Skeletal muscle satellite cell (primary cell): ENCODE data around the gene FOXJ2.
"Not testable (repeated sequence)": the region's sequence is repeated elsewhere in the genome, so short reads cannot be mapped to it uniquely, and the experiment has no call there.

Source experiments
- H3K27me3 ChIP-seq: 2 replicates; pipeline ENCODE4 v1.7.0; 2013; ENCODE audit warnings: low read length; ENCODE audit not compliant: control insufficient read depth, insufficient read depth
- H3K36me3 ChIP-seq: 2 replicates; pipeline ENCODE4 v1.7.0; 2013; ENCODE audit warnings: mild to moderate bottlenecking, control low read depth, low read length; ENCODE audit not compliant: insufficient read depth
- H3K4me1 ChIP-seq: 2 replicates; pipeline ENCODE4 v1.7.0; 2013; ENCODE audit warnings: low read length; ENCODE audit not compliant: control insufficient read depth, insufficient read depth
- H3K4me2 ChIP-seq: 2 replicates; pipeline ENCODE4 v1.7.0; 2013; ENCODE audit warnings: mild to moderate bottlenecking, low read length
- H3K4me3 ChIP-seq: 2 replicates; pipeline ENCODE4 v1.7.0; 2013; ENCODE audit warnings: low read length
- H3K9ac ChIP-seq: 2 replicates; pipeline ENCODE4 v1.7.0; 2013; ENCODE audit warnings: mild to moderate bottlenecking, low read depth, low read length, moderate library complexity
- H3K9me3 ChIP-seq: replicated peaks from 2 replicates; pipeline ENCODE4 v1.7.0; 2013; ENCODE audit warnings: mild to moderate bottlenecking, control low read depth, low read length

The FOXJ2 gene

DNA sequence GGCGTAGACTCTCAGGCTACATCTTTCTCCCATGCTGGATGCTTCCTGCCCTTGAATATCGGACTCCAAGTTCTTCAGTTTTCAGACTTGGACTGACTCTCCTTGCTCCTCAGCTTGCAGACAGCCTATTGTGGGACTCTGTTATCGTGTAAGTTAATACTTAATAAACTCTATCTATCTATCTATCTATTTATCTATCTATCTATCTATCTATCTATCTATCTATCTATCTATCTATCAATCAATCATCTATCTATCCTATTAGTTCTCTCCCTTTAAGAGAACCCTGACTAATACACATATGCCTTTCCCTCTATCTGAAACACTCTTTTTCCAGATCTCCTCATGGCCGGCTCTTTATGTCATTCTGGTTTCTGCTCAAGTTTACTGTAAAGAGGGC is 27.6 kb upstream of the FOXJ2 start:
- not testable (repeated sequence) for H3K9me3 ChIP-seq, H3K27me3 ChIP-seq, H3K4me3 ChIP-seq, H3K36me3 ChIP-seq, H3K4me2 ChIP-seq, H3K4me1 ChIP-seq, H3K9ac ChIP-seq

DNA sequence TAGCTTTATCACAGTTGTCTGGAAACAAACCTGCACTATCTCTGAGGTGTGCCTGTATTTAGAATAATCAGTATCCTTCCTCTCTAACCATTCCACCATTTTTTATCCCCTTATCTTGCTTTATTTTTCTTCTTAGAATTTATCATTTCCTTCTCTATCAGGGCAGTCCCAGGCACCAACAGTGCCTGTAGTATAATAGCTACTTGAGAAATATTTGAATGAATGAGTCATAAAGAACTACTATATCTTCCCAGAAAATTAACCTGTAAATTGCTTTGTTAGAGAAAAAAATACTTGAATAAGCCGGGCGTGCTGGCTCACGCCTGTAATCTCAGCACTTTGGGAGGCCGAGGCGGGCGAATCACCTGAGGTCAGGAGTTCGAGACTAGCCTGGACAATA is 21.2 kb upstream of the FOXJ2 start:
- H3K4me2 ChIP-seq, result no peak overlapping the region

DNA sequence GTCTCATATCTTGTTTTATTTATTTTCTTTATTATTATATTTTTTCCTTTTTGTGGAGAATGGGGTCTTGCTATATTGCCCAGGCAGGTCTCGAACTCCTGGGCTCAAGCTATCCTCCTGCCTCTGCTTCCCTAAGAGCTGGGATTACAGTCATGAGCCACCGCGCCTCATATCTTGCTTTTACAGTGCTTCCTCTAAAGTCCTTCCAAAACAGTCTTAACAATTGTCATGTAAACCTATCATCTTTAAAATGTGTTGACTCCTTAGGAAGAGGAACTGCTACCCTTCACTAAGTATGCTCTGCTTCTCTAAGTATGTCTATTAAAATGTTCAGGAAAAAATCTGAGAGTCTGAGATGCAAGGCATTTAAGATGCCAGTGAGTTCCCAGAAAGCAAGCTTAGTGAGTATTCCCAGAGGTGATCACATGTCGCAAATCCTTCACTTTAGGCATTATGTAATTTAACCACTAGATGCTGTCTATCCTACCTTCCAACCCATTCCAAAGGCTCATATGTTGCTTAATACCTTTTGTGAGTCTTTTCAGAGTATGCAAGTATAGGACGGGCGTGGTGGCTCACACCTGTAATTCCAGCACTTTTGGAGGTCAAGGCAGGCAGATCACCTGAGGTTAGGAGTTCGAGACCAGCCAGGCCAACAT is 19.7 kb upstream of the FOXJ2 start:
- H3K4me3 ChIP-seq, result no peak overlapping the region
- no peaks in the 10 kb centered on the region for H3K4me1 ChIP-seq
- H3K4me2 ChIP-seq, result no peak overlapping the region
- no peak overlapping the region for H3K9ac ChIP-seq
- peaks cover 24% of the 10 kb centered on the region for H3K27me3 ChIP-seq
- H3K36me3 ChIP-seq, result no peaks in the 10 kb centered on the region
- H3K9me3 ChIP-seq, result no peaks in the 10 kb centered on the region

More for the DNA sequence above, 21.2 kb upstream of the FOXJ2 start:
- Histone ChIP-seq H3K36me3 (no peaks in the 10 kb centered on the region), H3K4me1 (no peaks in the 10 kb centered on the region), H3K4me3 (no peak overlapping the region), H3K9me3 (no peaks in the 10 kb centered on the region), H3K27me3 (peaks cover 11% of the 10 kb centered on the region), H3K9ac (no peak overlapping the region)

DNA sequence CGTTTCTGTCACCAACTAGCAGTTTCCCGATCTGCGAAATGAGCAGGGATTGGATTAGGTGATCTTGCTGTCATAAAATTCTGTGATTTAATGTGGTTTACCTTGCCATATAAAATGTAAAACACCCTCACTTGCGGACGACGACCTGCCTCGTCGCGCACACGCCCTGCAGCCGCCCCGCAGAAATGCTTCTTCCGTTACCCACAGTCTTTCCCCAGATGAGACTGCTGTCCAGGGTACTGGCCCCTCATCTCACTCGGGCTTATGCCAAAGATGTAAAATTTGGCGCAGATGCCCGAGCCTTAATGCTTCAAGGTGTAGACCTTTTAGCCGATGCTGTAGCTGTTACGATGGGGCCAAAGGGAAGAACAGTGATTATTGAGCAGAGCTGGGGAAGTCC is 17.7 kb upstream of the FOXJ2 start:
- no peak overlapping the region for H3K4me2 ChIP-seq
- H3K27me3 ChIP-seq, result peaks cover 34% of the 10 kb centered on the region
- no peaks in the 10 kb centered on the region for H3K36me3 ChIP-seq
- H3K9ac ChIP-seq, result no peak overlapping the region
- peaks cover 5% of the 10 kb centered on the region for H3K4me1 ChIP-seq
- H3K4me3 ChIP-seq, result no peak overlapping the region
- H3K9me3 ChIP-seq, result no peaks in the 10 kb centered on the region

DNA sequence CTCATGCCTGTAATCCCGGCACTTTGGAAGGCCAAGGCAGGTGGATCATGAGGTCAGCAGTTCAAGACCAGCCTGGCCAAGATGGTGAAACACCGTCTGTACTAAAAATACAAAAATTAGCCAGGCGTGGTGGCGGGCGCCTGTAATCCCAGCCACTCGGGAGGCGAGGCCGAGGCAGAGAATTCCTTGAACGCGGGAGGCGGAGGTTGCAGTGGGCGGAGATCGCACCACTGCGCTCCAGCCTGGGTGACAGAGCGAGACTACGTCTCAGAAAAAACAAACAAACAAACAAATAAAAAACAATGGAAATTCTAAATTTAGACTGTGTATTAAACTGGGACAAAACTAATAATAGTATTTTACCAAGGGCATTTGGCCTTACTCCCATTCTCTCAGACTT is 14.3 kb upstream of the FOXJ2 start:
- Histone ChIP-seq H3K27me3 (peaks cover 41% of the 10 kb centered on the region), H3K4me2 (peak overlapping the region; percentile 78), H3K4me3 (peak overlapping the region; percentile 59)
- not testable (repeated sequence) for H3K4me1 ChIP-seq, H3K9me3 ChIP-seq, H3K36me3 ChIP-seq, H3K9ac ChIP-seq

DNA sequence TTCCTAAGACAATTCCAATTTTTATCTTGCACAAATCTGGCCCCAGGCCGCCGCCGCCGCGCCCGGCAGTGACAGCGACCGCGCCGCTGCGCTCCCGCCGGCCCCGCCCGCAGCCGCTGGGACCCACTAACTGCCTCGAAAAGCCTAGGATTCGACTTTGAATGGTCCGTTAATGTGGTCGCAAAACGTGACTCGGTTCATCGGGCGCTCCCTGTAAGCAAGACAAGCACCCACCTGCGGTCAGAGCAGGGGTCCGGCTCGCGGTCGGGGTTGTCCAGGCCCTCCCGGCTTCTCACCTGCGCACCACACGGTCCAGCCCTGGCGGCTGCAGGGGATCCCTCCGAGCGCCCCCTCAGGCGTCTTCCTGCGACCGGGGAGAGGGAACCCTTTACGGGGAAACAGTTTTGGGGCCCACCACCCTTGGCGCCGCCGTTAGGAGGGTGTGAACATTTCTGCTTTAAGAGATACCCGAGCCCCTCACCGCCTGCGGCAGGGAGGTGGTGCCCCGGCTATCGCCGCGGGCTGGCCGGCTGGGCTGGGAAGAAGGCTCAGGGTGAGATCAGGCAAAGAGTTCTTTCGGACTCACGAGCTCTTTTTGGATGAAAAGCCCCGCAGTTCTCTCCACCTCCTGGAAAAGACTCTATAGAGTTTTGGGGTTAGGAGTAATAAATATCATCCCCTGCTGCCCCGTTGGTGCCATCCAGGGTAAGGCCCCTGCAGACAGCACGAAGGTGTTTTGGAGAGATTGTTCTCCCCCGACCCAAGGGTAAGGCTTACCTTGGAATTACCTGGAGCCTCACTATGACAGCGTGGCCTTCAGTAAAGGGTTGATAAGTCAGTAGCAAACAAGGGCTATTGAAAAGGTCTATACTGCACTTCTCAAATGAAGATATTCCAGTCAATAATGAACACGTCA is 13.6 kb upstream of the FOXJ2 start:
- H3K4me1 ChIP-seq, result peaks cover 5% of the 10 kb centered on the region
- H3K4me3 ChIP-seq, result peak overlapping the region; percentile 59
- peaks cover 41% of the 10 kb centered on the region for H3K27me3 ChIP-seq
- H3K9ac ChIP-seq, result no peak overlapping the region
- no peaks in the 10 kb centered on the region for H3K36me3 ChIP-seq
- no peaks in the 10 kb centered on the region for H3K9me3 ChIP-seq
- H3K4me2 ChIP-seq, result peak overlapping the region; percentile 78

DNA sequence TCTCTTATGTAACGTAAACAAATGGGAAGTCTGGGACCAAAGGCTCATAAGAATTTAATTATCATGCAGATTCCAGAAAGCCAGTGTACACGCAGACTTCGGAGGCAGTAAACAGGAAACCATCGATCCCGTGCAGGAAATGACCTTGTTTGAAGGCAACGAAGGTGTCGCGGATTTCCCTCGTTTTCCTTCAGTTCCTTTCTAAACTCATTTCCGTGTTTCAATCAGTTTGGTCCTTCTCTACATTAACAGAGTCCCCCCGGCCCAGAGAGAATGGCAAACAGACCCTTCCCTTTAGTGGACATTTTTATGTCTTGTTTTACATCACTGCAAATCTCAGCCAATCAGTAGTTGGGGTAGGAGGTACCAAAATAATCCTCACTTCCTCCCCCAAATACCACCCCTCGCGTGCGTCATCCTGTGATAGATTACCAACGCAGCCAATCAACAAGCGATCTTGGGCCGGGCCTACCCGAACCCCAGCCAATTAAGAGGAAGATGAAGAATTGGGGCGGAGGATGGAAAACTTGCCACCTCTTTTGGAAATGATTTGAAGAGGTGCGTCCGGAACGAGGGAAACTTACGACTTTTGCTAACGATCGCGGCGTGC is 6.1 kb upstream of the FOXJ2 start:
- Histone ChIP-seq H3K36me3 (no peaks in the 10 kb centered on the region), H3K4me2 (peak overlapping the region; percentile 98), H3K9ac (peak overlapping the region; percentile 97), H3K4me3 (peak overlapping the region; percentile 94), H3K4me1 (no peaks in the 10 kb centered on the region), H3K9me3 (no peaks in the 10 kb centered on the region), H3K27me3 (no peaks in the 10 kb centered on the region)

DNA sequence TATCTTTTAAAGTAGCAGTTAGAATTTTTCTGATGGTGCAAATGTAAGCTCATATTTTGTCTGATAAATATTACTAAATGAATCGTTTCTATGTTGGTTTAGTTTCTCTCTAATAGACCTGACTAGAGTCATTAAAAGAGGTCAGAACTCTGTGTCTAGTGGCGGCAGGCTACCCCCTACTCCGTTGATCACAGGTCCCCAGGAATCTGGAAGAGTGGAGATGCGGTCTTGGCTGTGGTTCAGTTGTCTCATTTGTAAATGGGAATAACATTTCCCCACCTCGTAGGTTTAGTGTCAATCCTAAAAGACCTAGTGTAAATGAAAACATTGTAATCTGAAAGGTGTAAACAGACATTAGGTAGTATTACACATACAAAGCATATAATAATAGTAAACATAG is 4.7 kb upstream of the FOXJ2 start:
- Histone ChIP-seq H3K4me1 (peaks cover 5% of the 10 kb centered on the region), H3K4me3 (peak overlapping the region; percentile 94), H3K27me3 (no peaks in the 10 kb centered on the region), H3K4me2 (peak overlapping the region; percentile 38), H3K36me3 (no peaks in the 10 kb centered on the region), H3K9me3 (no peaks in the 10 kb centered on the region), H3K9ac (peak overlapping the region; percentile 5)

DNA sequence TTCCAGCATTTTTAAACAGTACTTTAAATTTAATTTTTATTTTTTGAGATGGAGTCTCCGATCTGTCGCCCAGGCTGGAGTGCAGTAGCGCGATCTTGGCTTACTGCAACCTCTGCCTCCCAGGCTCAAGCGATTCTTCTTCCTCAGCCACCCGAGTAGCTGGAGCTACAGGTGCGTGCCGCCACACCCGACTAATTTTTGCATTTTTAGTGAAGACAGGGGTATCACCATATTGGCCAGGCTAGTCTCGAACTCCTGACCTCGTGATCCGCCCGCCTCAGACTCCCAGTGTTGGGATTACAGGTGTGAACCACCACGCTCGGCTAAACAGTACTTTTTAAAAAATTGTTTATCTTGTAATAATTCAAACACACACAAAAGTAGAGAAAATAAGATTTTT is 4.2 kb upstream of the FOXJ2 start:
- no peak overlapping the region for H3K4me3 ChIP-seq
- peaks cover 5% of the 10 kb centered on the region for H3K4me1 ChIP-seq
- no peaks in the 10 kb centered on the region for H3K36me3 ChIP-seq
- no peak overlapping the region for H3K4me2 ChIP-seq
- H3K9me3 ChIP-seq, result no peaks in the 10 kb centered on the region
- no peaks in the 10 kb centered on the region for H3K27me3 ChIP-seq
- H3K9ac ChIP-seq, result no peak overlapping the region

DNA sequence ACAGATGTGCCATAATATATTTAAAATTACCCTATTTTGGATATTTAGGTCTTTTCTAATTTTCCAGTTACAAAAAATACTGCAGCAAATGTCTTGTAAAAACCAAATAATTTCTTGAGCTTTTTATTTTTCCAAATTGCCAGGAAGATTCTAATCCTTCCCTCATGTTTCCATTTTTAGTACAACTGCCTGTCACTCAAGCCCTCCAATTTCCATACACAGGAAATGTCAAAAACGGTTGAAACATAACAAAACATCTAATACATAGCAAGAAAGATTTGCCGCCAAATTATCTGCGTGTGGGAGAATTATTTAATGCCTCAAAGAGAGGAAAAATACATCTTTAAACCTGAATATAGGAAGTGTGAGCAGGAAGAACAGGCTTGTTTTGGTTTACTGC is 2.3 kb upstream of the FOXJ2 start:
- Histone ChIP-seq H3K9ac (no peak overlapping the region), H3K4me1 (peaks cover 23% of the 10 kb centered on the region), H3K4me3 (no peak overlapping the region), H3K4me2 (no peak overlapping the region), H3K27me3 (no peaks in the 10 kb centered on the region), H3K9me3 (no peaks in the 10 kb centered on the region), H3K36me3 (no peaks in the 10 kb centered on the region)

DNA sequence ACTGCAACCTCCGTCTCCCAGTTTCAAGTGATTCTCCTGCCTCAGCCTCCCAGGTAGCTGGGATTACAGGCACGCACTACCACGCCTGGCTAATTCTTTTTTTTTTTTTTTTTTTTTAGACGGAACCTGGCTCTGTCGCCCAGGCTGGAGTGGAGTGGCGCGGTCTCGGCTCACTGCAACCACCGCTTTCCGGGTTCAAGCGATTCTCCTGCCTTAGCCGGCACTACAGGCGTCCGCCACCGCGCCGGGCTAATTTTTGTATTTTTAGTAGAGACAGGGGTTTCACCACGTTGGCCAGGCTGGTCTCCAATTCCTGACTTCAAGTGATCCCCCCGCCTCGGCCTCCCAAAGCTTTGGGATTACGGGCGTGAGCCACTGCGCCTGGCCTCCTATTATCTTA is 1.5 kb upstream of the FOXJ2 start:
- H3K4me3 ChIP-seq, H3K27me3 ChIP-seq, H3K4me2 ChIP-seq, H3K9ac ChIP-seq, H3K36me3 ChIP-seq, H3K9me3 ChIP-seq: not testable (repeated sequence)
- peaks cover 28% of the 10 kb centered on the region for H3K4me1 ChIP-seq
